ENCODE measurements around the gene OMG. TPM values are rescaled to one million over a fixed set of nuclear protein-coding genes. Genes with fewer than 3 reads are reported as not detected.
"Not testable (repeated sequence)": the region's sequence is repeated elsewhere in the genome, so short reads cannot be mapped to it uniquely, and the experiment has no call there.

The OMG gene
- total RNA-seq, 2 experiments from 2014 or later, result 0.10 TPM; not detected in 1

- peaks cover 70% of the 10 kb centered on the region for H3K4me1 Mint-ChIP-seq (ENCODE audit: low read depth)
- CTCF ChIA-PET, result interaction anchor here (2.2 kb wide), 1 partner anchor 11 kb away, joined by 5 read pairs; no protein-coding TSS in a partner anchor
Observed at GRCh38 chr17:31307640-31308039, 10.6 kb upstream of the OMG start.

GRCh38 chr17:31299624-31300023 lies 2.6 kb upstream of the OMG start:
- Mint-ChIP-seq H3K36me3 (ENCODE audit: low read depth) (peaks cover 17% of the 10 kb centered on the region), H3K4me1 (ENCODE audit: low read depth) (peaks cover 53% of the 10 kb centered on the region), H3K27me3 (ENCODE audit: low read depth) (no peaks in the 10 kb centered on the region), H3K9me3 (peaks cover 2% of the 10 kb centered on the region), H3K4me3 (no peak overlapping the region), H3K27ac (no peak overlapping the region)
- no peak for DNase-seq
- CTCF ChIA-PET, result no interaction called here
- intact Hi-C loops (cut with micrococcal nuclease), result loop anchor here (1.0 to 10.0 kb wide), 2 partner anchors 9 to 1605 kb away; no protein-coding TSS in a partner anchor

More at GRCh38 chr17:31307640-31308039, 10.6 kb upstream of the OMG start:
- Mint-ChIP-seq H3K36me3 (ENCODE audit: low read depth) (peaks cover 32% of the 10 kb centered on the region), H3K27me3 (ENCODE audit: low read depth) (no peaks in the 10 kb centered on the region), H3K27ac (peak overlapping the region; percentile 100), H3K9me3 (peaks cover 6% of the 10 kb centered on the region), H3K4me3 (peak overlapping the region; percentile 87)
- DNase-seq, result no peak
- intact Hi-C loops (cut with micrococcal nuclease), result loop anchor here (1.0 to 10.0 kb wide), 4 partner anchors 7 to 1613 kb away; partner anchors contain the start of gene EVI2A

GRCh38 chr17:31296142-31296541 lies 897 bp downstream of the OMG start:
- Mint-ChIP-seq H3K4me1 (ENCODE audit: low read depth) (peaks cover 27% of the 10 kb centered on the region), H3K27ac (no peak overlapping the region)

GRCh38 chr17:31295489-31295871 lies 1.6 kb downstream of the OMG start:
- no peaks in the 10 kb centered on the region for H3K9me3 Mint-ChIP-seq
- no peak overlapping the region for H3K4me3 Mint-ChIP-seq
- CTCF ChIA-PET, result no interaction called here
- peaks cover 21% of the 10 kb centered on the region for H3K4me1 Mint-ChIP-seq (ENCODE audit: low read depth)
- H3K27ac Mint-ChIP-seq, result no peak overlapping the region
- intact Hi-C loops (cut with micrococcal nuclease), result no loop called here
- no peaks in the 10 kb centered on the region for H3K36me3 Mint-ChIP-seq (ENCODE audit: low read depth)
- H3K27me3 Mint-ChIP-seq (ENCODE audit: low read depth), result no peaks in the 10 kb centered on the region
- no peak for DNase-seq

More at GRCh38 chr17:31296142-31296541, 897 bp downstream of the OMG start:
- intact Hi-C loops (cut with micrococcal nuclease), result no loop called here
- no peaks in the 10 kb centered on the region for H3K36me3 Mint-ChIP-seq (ENCODE audit: low read depth)
- no peaks in the 10 kb centered on the region for H3K9me3 Mint-ChIP-seq
- CTCF ChIA-PET, result no interaction called here
- DNase-seq, result no peak
- H3K4me3 Mint-ChIP-seq, result no peak overlapping the region
- H3K27me3 Mint-ChIP-seq (ENCODE audit: low read depth), result no peaks in the 10 kb centered on the region

- no peak for DNase-seq
- Mint-ChIP-seq H3K27ac (no peak overlapping the region), H3K9me3 (no peaks in the 10 kb centered on the region), H3K36me3 (ENCODE audit: low read depth) (no peaks in the 10 kb centered on the region), H3K27me3 (ENCODE audit: low read depth) (no peaks in the 10 kb centered on the region), H3K4me3 (no peak overlapping the region), H3K4me1 (ENCODE audit: low read depth) (peaks cover 22% of the 10 kb centered on the region)
- intact Hi-C loops (cut with micrococcal nuclease), result no loop called here
- CTCF ChIA-PET, result no interaction called here
Observed at GRCh38 chr17:31294820-31295488, 2.1 kb downstream of the OMG start.

GRCh38 chr17:31294231-31294630 lies 2.8 kb downstream of the OMG start:
- H3K27me3 Mint-ChIP-seq (ENCODE audit: low read depth), result no peaks in the 10 kb centered on the region
- no peak overlapping the region for H3K27ac Mint-ChIP-seq
- CTCF ChIA-PET, result no interaction called here
- no peak for DNase-seq
- peaks cover 17% of the 10 kb centered on the region for H3K4me1 Mint-ChIP-seq (ENCODE audit: low read depth)
- intact Hi-C loops (cut with micrococcal nuclease), result no loop called here
- no peaks in the 10 kb centered on the region for H3K9me3 Mint-ChIP-seq
- H3K4me3 Mint-ChIP-seq, result no peak overlapping the region
- no peaks in the 10 kb centered on the region for H3K36me3 Mint-ChIP-seq (ENCODE audit: low read depth)

- Mint-ChIP-seq H3K4me3 (no peak overlapping the region), H3K27ac (no peak overlapping the region), H3K36me3 (ENCODE audit: low read depth) (no peaks in the 10 kb centered on the region), H3K9me3 (no peaks in the 10 kb centered on the region), H3K27me3 (ENCODE audit: low read depth) (no peaks in the 10 kb centered on the region), H3K4me1 (ENCODE audit: low read depth) (peaks cover 20% of the 10 kb centered on the region)
- intact Hi-C loops (cut with micrococcal nuclease), result no loop called here
- no peak for DNase-seq
- CTCF ChIA-PET, result no interaction called here
Observed at GRCh38 chr17:31293581-31293980, 3.5 kb downstream of the OMG start.

GRCh38 chr17:31291820-31292219 lies 5.2 kb downstream of the OMG start:
- Mint-ChIP-seq H3K4me1 (ENCODE audit: low read depth) (peaks cover 29% of the 10 kb centered on the region), H3K4me3 (no peak overlapping the region), H3K27me3 (ENCODE audit: low read depth) (no peaks in the 10 kb centered on the region), H3K9me3 (no peaks in the 10 kb centered on the region), H3K36me3 (ENCODE audit: low read depth) (no peaks in the 10 kb centered on the region), H3K27ac (no peak overlapping the region)
- CTCF ChIA-PET, result no interaction called here
- no peak for DNase-seq
- intact Hi-C loops (cut with micrococcal nuclease), result no loop called here

- intact Hi-C loops (cut with micrococcal nuclease), result no loop called here
- CTCF ChIA-PET, result no interaction called here
Observed at GRCh38 chr17:31289790-31290189, 7.2 kb downstream of the OMG start.

GRCh38 chr17:31287932-31288331 lies 9.1 kb downstream of the OMG start:
- H3K9me3 Mint-ChIP-seq; H3K36me3 Mint-ChIP-seq (ENCODE audit: low read depth); intact Hi-C loops (cut with micrococcal nuclease); H3K27me3 Mint-ChIP-seq (ENCODE audit: low read depth); H3K4me3 Mint-ChIP-seq; H3K27ac Mint-ChIP-seq; CTCF ChIA-PET; DNase-seq: not testable (repeated sequence)
- H3K4me1 Mint-ChIP-seq (ENCODE audit: low read depth), result peaks cover 26% of the 10 kb centered on the region

More at GRCh38 chr17:31289790-31290189, 7.2 kb downstream of the OMG start:
- Mint-ChIP-seq H3K36me3 (ENCODE audit: low read depth) (no peaks in the 10 kb centered on the region), H3K4me3 (no peak overlapping the region), H3K27me3 (ENCODE audit: low read depth) (no peaks in the 10 kb centered on the region), H3K9me3 (no peaks in the 10 kb centered on the region), H3K4me1 (ENCODE audit: low read depth) (peaks cover 26% of the 10 kb centered on the region), H3K27ac (no peak overlapping the region)
- no peak for DNase-seq

- Mint-ChIP-seq H3K27ac (no peak overlapping the region), H3K4me1 (ENCODE audit: low read depth) (peaks cover 26% of the 10 kb centered on the region), H3K36me3 (ENCODE audit: low read depth) (peaks cover 2% of the 10 kb centered on the region), H3K27me3 (ENCODE audit: low read depth) (no peaks in the 10 kb centered on the region), H3K4me3 (no peak overlapping the region), H3K9me3 (no peaks in the 10 kb centered on the region)
- CTCF ChIA-PET, result interaction anchor here (0.8 kb wide), 1 partner anchor 455 kb away, joined by 3 read pairs; the partner anchor contains the start of gene ATAD5
- intact Hi-C loops (cut with micrococcal nuclease), result no loop called here
- no peak for DNase-seq
Observed at GRCh38 chr17:31286587-31286986, 10.5 kb downstream of the OMG start.

GRCh38 chr17:31283841-31284240 lies 13.2 kb downstream of the OMG start:
- no peak for DNase-seq
- H3K27ac Mint-ChIP-seq, result no peak overlapping the region
- CTCF ChIA-PET, result no interaction called here
- intact Hi-C loops (cut with micrococcal nuclease), result no loop called here
- no peaks in the 10 kb centered on the region for H3K9me3 Mint-ChIP-seq
- H3K27me3 Mint-ChIP-seq (ENCODE audit: low read depth), result no peaks in the 10 kb centered on the region
- peaks cover 17% of the 10 kb centered on the region for H3K4me1 Mint-ChIP-seq (ENCODE audit: low read depth)
- peaks cover 2% of the 10 kb centered on the region for H3K36me3 Mint-ChIP-seq (ENCODE audit: low read depth)
- no peak overlapping the region for H3K4me3 Mint-ChIP-seq

GRCh38 chr17:31281061-31281460 lies 16.0 kb downstream of the OMG start:
- intact Hi-C loops (cut with micrococcal nuclease), result no loop called here
- Mint-ChIP-seq H3K4me3 (no peak overlapping the region), H3K9me3 (no peaks in the 10 kb centered on the region), H3K27ac (no peak overlapping the region), H3K36me3 (ENCODE audit: low read depth) (peaks cover 4% of the 10 kb centered on the region), H3K4me1 (ENCODE audit: low read depth) (no peaks in the 10 kb centered on the region), H3K27me3 (ENCODE audit: low read depth) (no peaks in the 10 kb centered on the region)
- DNase-seq, result no peak
- CTCF ChIA-PET, result interaction anchor here (0.6 kb wide), 1 partner anchor 12 kb away, joined by 3 read pairs; no protein-coding TSS in a partner anchor

Measured in activated naive CD4-positive, alpha-beta T cell treated with anti-CD3 and anti-CD28 coated beads for 36 hours (primary cell).